ENCODE data around the gene RING1. TPM values are rescaled to one million over a fixed set of nuclear protein-coding genes. Genes with fewer than 3 reads are reported as not detected.
A peak's percentile ranks its signal among the peaks of the same experiment; 100 is the strongest.

The RING1 gene
- polyA plus RNA-seq, 3 donors: 61.9 to 65.3 (median 61.9) TPM

- DNase-seq: no peak
These were observed 17.7 kb upstream of the RING1 start for GRCh38 chr6:33190504-33191107.

GRCh38 chr6:33191383-33192104, 16.8 kb upstream of the RING1 start:
- DNase-seq: no peak

GRCh38 chr6:33192105-33192646, 16.1 kb upstream of the RING1 start, which contains the start of gene COL11A2:
TSS of gene COL11A2 (minus strand) at chr6:33192467. CDS start at chr6:33192240, 227 bp downstream.
- DNase-seq: no peak

- no peak for DNase-seq
These were observed 15.4 kb upstream of the RING1 start for GRCh38 chr6:33192671-33193602.

GRCh38 chr6:33193619-33194018, 14.7 kb upstream of the RING1 start:
- no peak for DNase-seq

GRCh38 chr6:33194431-33194979, 13.8 kb upstream of the RING1 start:
- no peak for DNase-seq

- DNase-seq: no peak
These were observed 12.8 kb upstream of the RING1 start for GRCh38 chr6:33195304-33196165.

- no peak for DNase-seq
These were observed 10.8 kb upstream of the RING1 start for GRCh38 chr6:33197431-33198048.

GRCh38 chr6:33198159-33198852, 10.0 kb upstream of the RING1 start:
- no peak for DNase-seq

- DNase-seq: no peak
These were observed 9.4 kb upstream of the RING1 start for GRCh38 chr6:33198853-33199436.

- DNase-seq: no peak
These were observed 8.5 kb upstream of the RING1 start for GRCh38 chr6:33199687-33200218.

- peak; percentile 100 for DNase-seq
These were observed 7.8 kb upstream of the RING1 start, which contains the start of the genes RXRB and SLC39A7 for GRCh38 chr6:33200219-33201146. TSS of gene RXRB (minus strand) at chr6:33200665. CDS start at chr6:33200476, 189 bp downstream. TSS of gene SLC39A7 (plus strand) at chr6:33200867. CDS start at chr6:33201246, 379 bp downstream.

- DNase-seq: no peak
These were observed 7.2 kb upstream of the RING1 start for GRCh38 chr6:33201147-33201545.

- DNase-seq: no peak
These were observed 6.4 kb upstream of the RING1 start for GRCh38 chr6:33201935-33202334.

GRCh38 chr6:33202799-33203198, 5.5 kb upstream of the RING1 start:
- no peak for DNase-seq

GRCh38 chr6:33203443-33204164, 4.7 kb upstream of the RING1 start:
- DNase-seq: no peak

- no peak for DNase-seq
These were observed 4.2 kb upstream of the RING1 start for GRCh38 chr6:33204165-33204414.

Measured in renal pelvis (tissue), 4 donors.